Activated CD4-positive, CD25-positive, alpha-beta regulatory T cell treated with anti-CD3 and anti-CD28 coated beads, Interleukin-2, amount 50 U/mL, for 24 hours (primary cell): ENCODE results near the gene SLC6A19.
"Not testable (repeated sequence)": the region's sequence is repeated elsewhere in the genome, so short reads cannot be mapped to it uniquely, and the experiment has no call there.

Experiments used
- ATAC-seq, 2 donors: fragments of 150-1000 bp; cut with Tn5 transposase; one replicate each; pipeline ENCODE4 v1.10.0; 2021; ENCODE audit warnings: mild to moderate bottlenecking in 1 of 2, moderate library complexity in 1 of 2

Gene SLC6A19

GRCh38 chr5:1201327-1202025 is at the start of gene SLC6A19:
Gene SLC6A19 (plus strand): TSS chr5:1201595. CDS start chr5:1201651, 56 bp downstream.
- ATAC-seq: no peak

GRCh38 chr5:1152156-1152555 is 49.2 kb upstream of the SLC6A19 start:
- no peak for ATAC-seq

GRCh38 chr5:1152771-1153282 is 48.6 kb upstream of the SLC6A19 start:
- no peak for ATAC-seq

GRCh38 chr5:1153428-1153827 is 48.0 kb upstream of the SLC6A19 start:
- ATAC-seq: no peak

- no peak for ATAC-seq
Observed at GRCh38 chr5:1155191-1156032, 46.0 kb upstream of the SLC6A19 start.

GRCh38 chr5:1156033-1156753 is 45.2 kb upstream of the SLC6A19 start:
- no peak for ATAC-seq

GRCh38 chr5:1156754-1157460 is 44.5 kb upstream of the SLC6A19 start:
- ATAC-seq: no peak

- ATAC-seq: not testable (repeated sequence)
Observed at GRCh38 chr5:1157461-1157986, 43.9 kb upstream of the SLC6A19 start.

GRCh38 chr5:1158647-1159340 is 42.6 kb upstream of the SLC6A19 start:
- no peak for ATAC-seq

GRCh38 chr5:1159341-1159675 is 42.1 kb upstream of the SLC6A19 start:
- ATAC-seq: no peak

- no peak for ATAC-seq
Observed at GRCh38 chr5:1159774-1160406, 41.5 kb upstream of the SLC6A19 start.

GRCh38 chr5:1161108-1161832 is 40.1 kb upstream of the SLC6A19 start:
- ATAC-seq: no peak

- ATAC-seq: no peak
Observed at GRCh38 chr5:1161833-1162229, 39.6 kb upstream of the SLC6A19 start.

- no peak for ATAC-seq
Observed at GRCh38 chr5:1162276-1162675, 39.1 kb upstream of the SLC6A19 start.

- ATAC-seq: no peak
Observed at GRCh38 chr5:1162751-1163150, 38.6 kb upstream of the SLC6A19 start.

- no peak for ATAC-seq
Observed at GRCh38 chr5:1163366-1163765, 38.0 kb upstream of the SLC6A19 start.

GRCh38 chr5:1163879-1164278 is 37.5 kb upstream of the SLC6A19 start:
- ATAC-seq: no peak

- ATAC-seq: no peak
Observed at GRCh38 chr5:1164696-1165630, 36.4 kb upstream of the SLC6A19 start.

- ATAC-seq: no peak
Observed at GRCh38 chr5:1165864-1166263, 35.5 kb upstream of the SLC6A19 start.
